Lower leg skin (tissue), 3 donors: ENCODE results near the gene WDR1.

Source experiments
- CTCF ChIP-seq, 3 donors: fragments of 450-650 bp; IDR thresholded peaks; one replicate each; pipeline ENCODE4 v1.5.1; 2016; ENCODE audit warnings: antibody characterized with exemption in 3 of 3, mild to moderate bottlenecking in 3 of 3, moderate library complexity in 2 of 3
- POLR2A ChIP-seq, 2 donors: fragments of 450-650 bp; IDR thresholded peaks; one replicate each; pipeline ENCODE4 v1.6.1; 2016 to 2017; ENCODE audit warnings: antibody characterized with exemption in 2 of 2, mild to moderate bottlenecking in 1 of 2, moderate library complexity in 1 of 2

GRCh38 chr4:10087152-10087791, 29.3 kb downstream of the WDR1 start:
- TF ChIP-seq CTCF (IDR thresholded peaks at IDR 0.05): no peak
- TF ChIP-seq POLR2A (IDR thresholded peaks at IDR 0.05): no peak
